ENCODE data around the gene RAD51B.

GRCh38 chr14:68306934-68307789, 487.6 kb downstream of the RAD51B start:
- no peak for TF ChIP-seq CTCF (conservative IDR thresholded peaks at IDR 0.05; ENCODE audit: low read depth, low read length)
- no peak for TF ChIP-seq EZH2 (IDR thresholded peaks at IDR 0.05; ENCODE audit: borderline replicate concordance, low read depth, low read length, poor library complexity, severe bottlenecking)

Measured in A673 (cell line).